Measurements from ENCODE around the gene PPP2R5D. TPM values are rescaled to one million over a fixed set of nuclear protein-coding genes. Genes with fewer than 3 reads are reported as not detected.

The PPP2R5D gene
- total and polyA plus RNA-seq, 2 of the 4 experiments (the other 2 are of a cell fraction): 55.6 to 68.8 TPM

GRCh38 chr6:42962096-42962495 is 22.3 kb upstream of the PPP2R5D start:
- Histone ChIP-seq H3K56ac (ENCODE audit: extremely low read depth, insufficient read depth, low read length) (no peak overlapping the region), H3K27me3 (ENCODE audit: control insufficient read depth, insufficient read depth, low read length) (no peaks in the 10 kb centered on the region), H2BK5ac (ENCODE audit: low read depth, low read length, poor library complexity, severe bottlenecking) (no peak overlapping the region), H2BK20ac (ENCODE audit: low read depth, low read length) (no peak overlapping the region), H4K8ac (ENCODE audit: low read depth in 2 of 2, low read length in 2 of 2) (no peak overlapping the region), H3K4me2 (ENCODE audit: low read depth, low read length) (no peak overlapping the region), H4K5ac (ENCODE audit: low read depth, low read length) (no peak overlapping the region), H3K79me1 (ENCODE audit: low read depth in 1 of 2, low read length in 2 of 2) (peaks cover 0 to 3% of the 10 kb centered on the region in 2 experiments; a peak in 1 of 4 replicates), H3K23ac (ENCODE audit: low read depth, low read length) (no peak overlapping the region), H3K36me3 (ENCODE audit: control insufficient read depth, insufficient read depth, low read length) (peaks cover 35% of the 10 kb centered on the region), H3K4me1 (ENCODE audit: control insufficient read depth, insufficient read depth, low read length) (peaks cover 7% of the 10 kb centered on the region; the same call in 1 of the 2 replicates), H3K4me3 (ENCODE audit: insufficient read depth, low read depth, low read length) (no peak overlapping the region), H2AK9ac (replicated peaks; ENCODE audit: low read depth, low read length, poor library complexity) (peak overlapping the region; percentile 72), H2BK15ac (ENCODE audit: low read depth, low read length) (no peak overlapping the region), H3K18ac (ENCODE audit: low read depth, low read length) (no peak overlapping the region), H3K4ac (ENCODE audit: low read depth, low read length) (no peak overlapping the region), H3K9me1 (ENCODE audit: insufficient read depth, low read length) (no peaks in the 10 kb centered on the region), H2AK5ac (ENCODE audit: low read depth, low read length) (no peak overlapping the region), H2AFZ (replicated peaks; ENCODE audit: low read length, poor library complexity) (no peak overlapping the region), H2BK120ac (ENCODE audit: low read depth, low read length) (no peak overlapping the region), H3K27ac (ENCODE audit: insufficient read depth, low read length) (no peak overlapping the region), H4K20me1 (ENCODE audit: insufficient read depth, low read length) (no peaks in the 10 kb centered on the region), H4K91ac (ENCODE audit: insufficient read depth, low read depth, low read length) (no peak overlapping the region), H3K9ac (ENCODE audit: low read depth, low read length) (no peak overlapping the region), H3K14ac (replicated peaks; ENCODE audit: low read depth, low read length) (no peak overlapping the region), H3K9me3 (ENCODE audit: control insufficient read depth, insufficient read depth, low read length) (no peaks in the 10 kb centered on the region)
- no TSS peak for BruUV-seq (replicated peaks)
- dilution Hi-C loops (cut with HindIII; ENCODE audit: low sequenced_read_pairs, unreplicated experiment) (no loop called here), in situ Hi-C loops (cut with MboI; ENCODE audit: low sequenced_read_pairs) (no loop called here), intact Hi-C loops (cut with micrococcal nuclease) (no loop called here)
- POLR2A ChIA-PET (ENCODE audit: unreplicated experiment): no interaction called here
- TF ChIP-seq RCOR1 (IDR thresholded peaks at IDR 0.05; ENCODE audit: insufficient replicate concordance, low read length) (no peak), MAFK (IDR thresholded peaks at IDR 0.05; ENCODE audit: low read depth, low read length) (no peak), ELK1 (IDR thresholded peaks at IDR 0.05; ENCODE audit: borderline replicate concordance, low read depth, low read length) (no peak), FOS (IDR thresholded peaks at IDR 0.05; ENCODE audit: low read depth, low read length) (no peak), RFX5 (IDR thresholded peaks at IDR 0.05; ENCODE audit: low read depth, low read length) (no peak), BHLHE40 (IDR thresholded peaks at IDR 0.05; ENCODE audit: low read depth, low read length) (no peak), CHD1 (IDR thresholded peaks at IDR 0.05; ENCODE audit: low read depth, low read length) (no peak), RAD21 (IDR thresholded peaks at IDR 0.05; ENCODE audit: low read length) (no peak), POLR2A (IDR thresholded peaks at IDR 0.05; ENCODE audit: low read depth, low read length) (no peak), USF2 (IDR thresholded peaks at IDR 0.05; ENCODE audit: low read depth, low read length) (no peak)
- no peak for ATAC-seq (ENCODE audit: low read depth)
- CTCF ChIA-PET: no interaction called here
- whole genome bisulfite sequencing, 2 experiments (ENCODE audit: extremely low coverage in 2 of 2, insufficient read length in 1 of 2): 100% methylated on average over 1 of the region's 12 CpGs; no CpG with 5 or more reads in 1 of the 2 experiments
- DNase-seq: no peak

All from IMR-90 (cell line).